Common myeloid progenitor, CD34-positive (primary cell): ENCODE results near the gene ITSN2. TPM values are rescaled to one million over a fixed set of nuclear protein-coding genes. Genes with fewer than 3 reads are reported as not detected.
"Not testable (repeated sequence)": the region's sequence is repeated elsewhere in the genome, so short reads cannot be mapped to it uniquely, and the experiment has no call there.

Experiments used
- CTCF ChIA-PET: fragments of 350-600 bp; sonication (Branson Sonifier 250); formaldehyde crosslinking; loops from one replicate; lab custom pipeline; 2021; ENCODE audit warnings: antibody characterized with exemption; lab: Charles Lee
- POLR2A ChIA-PET: fragments of 350-600 bp; sonication (Branson Sonifier 250); formaldehyde crosslinking; loops from one replicate; lab custom pipeline; 2021; ENCODE audit warnings: antibody characterized with exemption; lab: Charles Lee
- DNase-seq, 3 donors: peaks; one replicate each; pipeline versions ENCODE4 v3.0.0 to v3.0.0-alpha.2; 2013
- H3K27ac ChIP-seq, 2 experiments: 1 replicate in 1 of 2; 2 replicates in 1 of 2; pipeline ENCODE4 v1.7.0; 2013; ENCODE audit warnings: inconsistent platforms in 2 of 2, low read length in 2 of 2, mild to moderate bottlenecking in 2 of 2, low read depth in 1 of 2, moderate library complexity in 1 of 2; ENCODE audit not compliant: severe bottlenecking in 2 of 2, insufficient read depth in 1 of 2, poor library complexity in 1 of 2
- H3K27me3 ChIP-seq, 5 experiments: replicated peaks in 2 of 5; 1 replicate in 3 of 5; 2 replicates in 2 of 5; pipeline versions ENCODE4 v1.6.1 to v1.7.0; 2013; ENCODE audit warnings: low read length in 4 of 5, mild to moderate bottlenecking in 2 of 5, moderate library complexity in 2 of 5, inconsistent platforms in 1 of 5; ENCODE audit not compliant: insufficient read depth in 5 of 5, control insufficient read depth in 4 of 5
- H3K36me3 ChIP-seq, 4 experiments: 1 replicate in 2 of 4; 2 replicates in 2 of 4; pipeline versions ENCODE4 v1.6.1 to v1.7.0; 2013; ENCODE audit warnings: low read length in 3 of 4, control low read depth in 1 of 4, mild to moderate bottlenecking in 1 of 4; ENCODE audit not compliant: control insufficient read depth in 4 of 4, insufficient read depth in 4 of 4
- H3K4me1 ChIP-seq, 4 experiments: 1 replicate in 3 of 4; 2 replicates in 1 of 4; pipeline versions ENCODE4 v1.6.1 to v1.7.1; 2013; ENCODE audit warnings: low read length in 3 of 4, mild to moderate bottlenecking in 3 of 4, control low read depth in 1 of 4, inconsistent platforms in 1 of 4, moderate library complexity in 1 of 4; ENCODE audit not compliant: control insufficient read depth in 4 of 4, insufficient read depth in 4 of 4; ENCODE audit errors: control extremely low read depth in 1 of 4
- H3K4me3 ChIP-seq, 7 experiments: 1 replicate in 4 of 7; 2 replicates in 3 of 7; pipeline versions ENCODE4 v1.5.1 to v1.7.0; 2013; ENCODE audit warnings: mild to moderate bottlenecking in 7 of 7, low read length in 6 of 7, moderate library complexity in 6 of 7, inconsistent platforms in 2 of 7, low read depth in 2 of 7, control low read depth in 1 of 7; ENCODE audit not compliant: insufficient read depth in 4 of 7, control insufficient read depth in 1 of 7; ENCODE audit errors: extremely low read depth in 1 of 7
- H3K9me3 ChIP-seq, 5 experiments: 1 replicate in 4 of 5; 2 replicates in 1 of 5; pipeline versions ENCODE4 v1.6.1 to v1.7.1; 2013; ENCODE audit warnings: low read length in 4 of 5, mild to moderate bottlenecking in 2 of 5, inconsistent platforms in 1 of 5, low read depth in 1 of 5, moderate library complexity in 1 of 5; ENCODE audit not compliant: control insufficient read depth in 4 of 5, insufficient read depth in 2 of 5; ENCODE audit errors: control extremely low read depth in 1 of 5
- WGBS: methylation state at CpG from one replicate; pipeline ENCODE4 v1.1.5; 2013; ENCODE audit not compliant: insufficient coverage; 5-methylcytosine and 5-hydroxymethylcytosine counted together
- polyA plus RNA-seq: library from polyadenylated mRNA; unstranded; fragments of 120-200 nt; gene quantifications from one replicate; pipeline ENCODE4 v1.2.1, GENCODE V29; 2013

Gene ITSN2
- 63.9 TPM for polyA plus RNA-seq

- peak; percentile 83 to 93 (median 93) for DNase-seq
- H3K4me3 ChIP-seq, result peak within 1 kb of the TSS; percentile 75 to 98 (median 92)
- under 1% methylated on average over 87 of the region's 96 CpGs for WGBS
- peaks cover 12 to 34% (median 30%) of the 10 kb centered on the region in 4 experiments for H3K4me1 ChIP-seq
- peak within 1 kb of the TSS; percentile 88 to 93 for H3K27ac ChIP-seq
- no peaks in the 10 kb centered on the region for H3K27me3 ChIP-seq
- no peaks in the 10 kb centered on the region for H3K9me3 ChIP-seq
- CTCF ChIA-PET, result interaction anchor here (0.5 to 2.2 kb wide), 7 partner anchors 9 to 94 kb away, joined by 3 to 9 read pairs (median 4); no protein-coding TSS in a partner anchor
- POLR2A ChIA-PET, result interaction anchor here (0.7 to 1.6 kb wide), 4 partner anchors 9 to 33 kb away, joined by 3 to 8 read pairs (median 5); no protein-coding TSS in a partner anchor
- no peaks in the 10 kb centered on the region for H3K36me3 ChIP-seq
Observed at GRCh38 chr2:24360050-24360962, at the start of gene ITSN2. ITSN2 (minus strand) TSS chr2:24360536; CDS start chr2:24328082, 32,454 bp downstream.

- H3K36me3 ChIP-seq, result no peaks in the 10 kb centered on the region
Observed at GRCh38 chr2:24409171-24409570, 48.8 kb upstream of the ITSN2 start.

GRCh38 chr2:24408704-24409103 is 48.4 kb upstream of the ITSN2 start:
- H3K27me3 ChIP-seq, result peaks cover 0 to 11% (median 2%) of the 10 kb centered on the region in 5 experiments
- H3K36me3 ChIP-seq, H3K9me3 ChIP-seq, DNase-seq, H3K27ac ChIP-seq, POLR2A ChIA-PET, H3K4me3 ChIP-seq, H3K4me1 ChIP-seq: not testable (repeated sequence)
- CTCF ChIA-PET, result interaction anchor here (1.1 to 5.3 kb wide), 6 partner anchors 13 to 439 kb away, joined by 3 to 92 read pairs (median 3); no protein-coding TSS in a partner anchor
- WGBS, result 94% methylated on average over 4 of the region's 8 CpGs

More at GRCh38 chr2:24409171-24409570, 48.8 kb upstream of the ITSN2 start:
- 100% methylated on average over 3 of the region's 5 CpGs for WGBS
- H3K4me1 ChIP-seq, result no peaks in the 10 kb centered on the region
- ChIA-PET CTCF (interaction anchor here (0.6 to 5.3 kb wide), 15 partner anchors 9 to 719 kb away, joined by 3 to 92 read pairs (median 3); no protein-coding TSS in a partner anchor), POLR2A (no interaction called here)
- H3K4me3 ChIP-seq, result no peak overlapping the region
- no peak overlapping the region for H3K27ac ChIP-seq
- peaks cover 0 to 6% (median 0%) of the 10 kb centered on the region in 5 experiments for H3K27me3 ChIP-seq
- no peaks in the 10 kb centered on the region for H3K9me3 ChIP-seq
- no peak for DNase-seq

GRCh38 chr2:24404491-24404921 is 44.2 kb upstream of the ITSN2 start:
- 96% methylated on average over 4 of the region's 7 CpGs for WGBS
- POLR2A ChIA-PET, result no interaction called here
- no peak for DNase-seq

GRCh38 chr2:24403832-24404212 is 43.5 kb upstream of the ITSN2 start:
- POLR2A ChIA-PET, result interaction anchor here (0.6 kb wide), 1 partner anchor 21 kb away, joined by 3 read pairs; no protein-coding TSS in a partner anchor
- 98% methylated on average over 5 of the region's 6 CpGs for WGBS
- no peak for DNase-seq

More at GRCh38 chr2:24404491-24404921, 44.2 kb upstream of the ITSN2 start:
- CTCF ChIA-PET, result interaction anchor here (1.1 to 1.6 kb wide), 2 partner anchors 18 to 423 kb away, joined by 3 read pairs; no protein-coding TSS in a partner anchor
- peaks cover 0 to 6% (median 3%) of the 10 kb centered on the region in 5 experiments for H3K9me3 ChIP-seq
- H3K27me3 ChIP-seq, result peaks cover 0 to 32% (median 10%) of the 10 kb centered on the region in 5 experiments
- H3K4me1 ChIP-seq, result peaks cover 0 to 2% (median 0%) of the 10 kb centered on the region in 4 experiments
- H3K36me3 ChIP-seq, result no peaks in the 10 kb centered on the region
- H3K4me3 ChIP-seq, result no peak overlapping the region
- H3K27ac ChIP-seq, result no peak overlapping the region

GRCh38 chr2:24403168-24403831 is 43.0 kb upstream of the ITSN2 start:
- no peak overlapping the region for H3K27ac ChIP-seq
- H3K27me3 ChIP-seq, result peaks cover 0 to 32% (median 10%) of the 10 kb centered on the region in 5 experiments
- no peak for DNase-seq
- 83% methylated on average over 10 of the region's 22 CpGs for WGBS
- ChIA-PET CTCF (interaction anchor here (2.1 kb wide), 1 partner anchor 10 kb away, joined by 6 read pairs; no protein-coding TSS in a partner anchor), POLR2A (interaction anchor here (0.6 kb wide), 1 partner anchor 21 kb away, joined by 3 read pairs; no protein-coding TSS in a partner anchor)
- peaks cover 0 to 6% (median 3%) of the 10 kb centered on the region in 5 experiments for H3K9me3 ChIP-seq
- peaks cover 0 to 2% (median 0%) of the 10 kb centered on the region in 4 experiments for H3K4me1 ChIP-seq
- no peak overlapping the region for H3K4me3 ChIP-seq
- no peaks in the 10 kb centered on the region for H3K36me3 ChIP-seq

More at GRCh38 chr2:24403832-24404212, 43.5 kb upstream of the ITSN2 start:
- Histone ChIP-seq H3K27ac (no peak overlapping the region), H3K36me3 (no peaks in the 10 kb centered on the region), H3K27me3 (peaks cover 0 to 32% (median 10%) of the 10 kb centered on the region in 5 experiments), H3K4me3 (no peak overlapping the region), H3K4me1 (peaks cover 0 to 2% (median 0%) of the 10 kb centered on the region in 4 experiments), H3K9me3 (peaks cover 0 to 6% (median 3%) of the 10 kb centered on the region in 5 experiments)
- CTCF ChIA-PET, result interaction anchor here (1.1 to 2.1 kb wide), 2 partner anchors 10 to 424 kb away, joined by 3 to 6 read pairs; no protein-coding TSS in a partner anchor
